Prostate gland (tissue), 2 donors: Measurements from ENCODE around the gene VWA5B2. TPM values are rescaled to one million over a fixed set of nuclear protein-coding genes. Genes with fewer than 3 reads are reported as not detected.

Experiments used
- DNase-seq: peaks from one replicate; pipeline ENCODE4 v3.0.0-alpha.2; 2019; ENCODE audit warnings: low spot score
- H3K27ac ChIP-seq, 2 donors: fragments of 200-600 bp; sonication (generic); 2 replicates each; pipeline ENCODE4 v1.5.1; 2017 to 2019
- H3K27me3 ChIP-seq: fragments of 200-600 bp; sonication (generic); replicated peaks from 2 replicates; pipeline ENCODE4 v1.5.1; 2019; ENCODE audit not compliant: insufficient read depth
- H3K36me3 ChIP-seq, 2 donors: fragments of 200-600 bp; sonication (generic); 1 replicate in 1 of 2; 2 replicates in 1 of 2; pipeline versions ENCODE4 v1.5.1 to v1.8.1; 2017 to 2019
- H3K4me1 ChIP-seq: fragments of 200-600 bp; sonication (generic); replicated peaks from 2 replicates; pipeline ENCODE4 v1.5.1; 2019
- H3K4me3 ChIP-seq, 2 donors: fragments of 200-600 bp; sonication (generic); 2 replicates each; pipeline ENCODE4 v1.5.1; 2017 to 2019
- H3K9me3 ChIP-seq: fragments of 200-600 bp; sonication (generic); 2 replicates; pipeline ENCODE4 v1.5.1; 2017
- CTCF ChIP-seq, 4 experiments: fragments of 200-600 bp in 2 of 4; fragments of 450-650 bp in 2 of 4; sonication (generic) in 2 of 4; IDR thresholded peaks; 1 replicate in 3 of 4; 2 replicates in 1 of 4; pipeline ENCODE4 v1.5.1; 2016 to 2019; ENCODE audit warnings: antibody characterized with exemption in 4 of 4, mild to moderate bottlenecking in 2 of 4, moderate library complexity in 2 of 4
- POLR2A ChIP-seq: fragments of 450-650 bp; IDR thresholded peaks from one replicate; pipeline ENCODE4 v1.6.1; 2016; ENCODE audit warnings: antibody characterized with exemption, mild to moderate bottlenecking
- POLR2AphosphoS5 ChIP-seq: sonication (generic); formaldehyde crosslinking; IDR thresholded peaks from one replicate; pipeline ENCODE4 v1.6.1; 2017; ENCODE audit warnings: antibody characterized with exemption
- WGBS: methylation state at CpG from one replicate; pipeline ENCODE4 v1.1.5; 2018; 5-methylcytosine and 5-hydroxymethylcytosine counted together
- intact Hi-C: fragments of 100-400 bp; cut with DNase I; formaldehyde crosslinking; loops from one replicate; pipeline ENCODE4 v1.14.2; 2022
- total RNA-seq, 2 donors: library from RNA; depleted of rRNA; stranded (reverse); fragments of >200 nt; gene quantifications; one replicate each; pipeline ENCODE4 v1.1.0, GENCODE V29; 2016

VWA5B2 gene
- total RNA-seq, 2 donors from 2014 or later = 0.46 to 7.8 TPM

- peaks cover 9% of the 10 kb centered on the region for H3K4me1 ChIP-seq
- H3K36me3 ChIP-seq = no peaks in the 10 kb centered on the region
- DNase-seq = no peak
- H3K27me3 ChIP-seq = no peaks in the 10 kb centered on the region
- intact Hi-C loops = no loop called here
- WGBS = 91% methylated on average over 21 of the region's 23 CpGs
- TF ChIP-seq POLR2A (no peak), CTCF (IDR thresholded peaks at IDR 0.05) (no peak), POLR2AphosphoS5 (no peak)
- H3K4me3 ChIP-seq = no peak overlapping the region
- no peaks in the 10 kb centered on the region for H3K9me3 ChIP-seq
- H3K27ac ChIP-seq = no peak overlapping the region
These were observed 3.9 kb downstream of the VWA5B2 start for GRCh38 chr3:184233127-184233843.

GRCh38 chr3:184234224-184234623, 4.8 kb downstream of the VWA5B2 start:
- H3K27ac ChIP-seq = no peak overlapping the region
- H3K36me3 ChIP-seq = no peaks in the 10 kb centered on the region
- no peaks in the 10 kb centered on the region for H3K9me3 ChIP-seq
- H3K4me3 ChIP-seq = no peak overlapping the region
- peak in 1 of 4 experiments; percentile 50 for TF ChIP-seq CTCF (IDR thresholded peaks at IDR 0.05)
- peak; percentile 30 for TF ChIP-seq POLR2AphosphoS5
- TF ChIP-seq POLR2A = no peak
- peaks cover 9% of the 10 kb centered on the region for H3K4me1 ChIP-seq
- peak; percentile 44 for DNase-seq
- intact Hi-C loops = no loop called here
- H3K27me3 ChIP-seq = no peaks in the 10 kb centered on the region
- WGBS = 15% methylated on average over 4 of the region's 4 CpGs

- intact Hi-C loops = no loop called here
- Histone ChIP-seq H3K27me3 (no peaks in the 10 kb centered on the region), H3K27ac (no peak overlapping the region), H3K4me1 (peaks cover 7% of the 10 kb centered on the region), H3K36me3 (no peaks in the 10 kb centered on the region), H3K4me3 (no peak overlapping the region), H3K9me3 (no peaks in the 10 kb centered on the region)
- WGBS = 87% methylated on average over 18 of the region's 19 CpGs
- DNase-seq = no peak
- TF ChIP-seq POLR2A = no peak
- TF ChIP-seq POLR2AphosphoS5 = no peak
- TF ChIP-seq CTCF (IDR thresholded peaks at IDR 0.05) = no peak
These were observed 5.4 kb downstream of the VWA5B2 start for GRCh38 chr3:184234671-184235380.

GRCh38 chr3:184235381-184236032, 6.1 kb downstream of the VWA5B2 start:
- no peaks in the 10 kb centered on the region for H3K9me3 ChIP-seq
- intact Hi-C loops = no loop called here
- H3K27me3 ChIP-seq = no peaks in the 10 kb centered on the region
- no peak for DNase-seq
- no peak overlapping the region for H3K27ac ChIP-seq
- no peaks in the 10 kb centered on the region for H3K4me1 ChIP-seq
- TF ChIP-seq POLR2A (no peak), POLR2AphosphoS5 (no peak)
- no peaks in the 10 kb centered on the region for H3K36me3 ChIP-seq
- H3K4me3 ChIP-seq = no peak overlapping the region
- 96% methylated on average over 4 of the region's 4 CpGs for WGBS

GRCh38 chr3:184236033-184236410, 6.6 kb downstream of the VWA5B2 start:
- H3K4me3 ChIP-seq = no peak overlapping the region
- 48% methylated on average over 13 of the region's 14 CpGs for WGBS
- TF ChIP-seq POLR2AphosphoS5 = no peak
- no peak for TF ChIP-seq CTCF (IDR thresholded peaks at IDR 0.05)
- no peak for TF ChIP-seq POLR2A
- no peak for DNase-seq
- no peaks in the 10 kb centered on the region for H3K9me3 ChIP-seq
- H3K27me3 ChIP-seq = no peaks in the 10 kb centered on the region
- H3K27ac ChIP-seq = no peak overlapping the region
- no peaks in the 10 kb centered on the region for H3K4me1 ChIP-seq
- intact Hi-C loops = no loop called here
- H3K36me3 ChIP-seq = no peaks in the 10 kb centered on the region
